HG03558 (cell line): Measurements from ENCODE around the gene OTOS.

Source experiments
- ATAC-seq: cut with Tn5 transposase; IDR thresholded peaks from one replicate; pipeline ENCODE4 v1.9.1; 2021; ENCODE audit warnings: moderate number of reproducible peaks; ENCODE audit not compliant: unreplicated experiment; ENCODE audit errors: extremely low read depth

Gene OTOS

DNA sequence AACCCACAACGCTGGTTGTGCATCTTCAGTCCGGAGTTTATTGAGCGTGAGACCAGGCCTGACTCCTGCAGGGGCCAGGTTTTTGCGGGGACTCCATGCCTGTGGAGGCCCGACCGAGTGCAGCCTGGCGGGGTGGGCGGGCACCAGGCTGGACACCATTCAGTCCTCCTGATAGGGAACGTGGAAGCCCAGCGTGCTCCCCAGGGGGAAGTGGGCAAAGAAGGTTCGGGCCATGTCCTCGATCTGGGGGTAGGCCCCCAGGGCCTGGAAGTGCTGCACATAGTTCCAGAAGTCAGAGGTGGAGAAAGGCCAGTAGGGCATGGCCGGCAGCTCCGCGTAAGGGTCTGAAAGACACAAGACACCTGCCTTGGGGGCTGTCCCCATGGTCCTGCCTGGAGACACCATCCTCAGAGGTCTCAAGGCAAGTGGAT, 1.4 kb downstream of the OTOS start:
- ATAC-seq: no peak

- no peak for ATAC-seq
These were observed 2.0 kb downstream of the OTOS start for GRCh38 chr2:240138254-240138984.

DNA sequence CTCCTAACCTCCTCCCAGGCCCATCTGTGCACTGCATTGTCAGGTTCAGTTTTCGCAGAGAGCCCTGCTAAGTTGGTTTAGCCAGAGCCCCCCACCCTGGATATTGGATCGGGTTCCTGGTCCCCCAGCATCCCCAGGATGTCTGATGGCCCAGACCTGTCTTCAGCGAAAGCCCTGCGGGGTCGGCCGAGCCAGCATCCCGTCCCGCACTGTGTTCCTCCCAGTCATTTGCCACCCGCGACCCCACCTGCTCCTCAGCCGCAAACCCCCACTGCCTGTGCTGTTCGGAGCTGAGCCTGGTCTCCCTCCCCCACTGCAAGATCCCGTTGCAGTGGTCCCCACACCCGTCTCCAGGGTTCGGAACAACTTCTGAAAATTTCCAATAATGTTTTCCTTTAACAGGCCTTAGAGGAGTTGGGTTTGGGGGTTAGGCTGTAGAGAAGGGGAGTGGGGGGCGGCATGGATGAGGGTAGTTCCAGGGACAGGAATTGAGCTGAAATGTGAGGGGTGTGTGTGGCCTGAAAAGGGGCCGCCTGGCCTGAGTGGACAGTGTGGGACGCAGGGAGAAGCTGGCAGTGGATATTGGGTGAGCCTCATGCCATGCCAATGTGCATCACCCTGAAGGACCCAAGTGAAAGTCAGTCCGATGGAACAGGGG, 2.7 kb downstream of the OTOS start:
- no peak for ATAC-seq

- no peak for ATAC-seq
These were observed 3.7 kb downstream of the OTOS start for GRCh38 chr2:240136671-240137292.

GRCh38 chr2:240136013-240136670, 4.3 kb downstream of the OTOS start, which contains the start of gene COPS9:
TSS of gene COPS9 (minus strand) at chr2:240136305. CDS start at chr2:240136284, 21 bp downstream.
- ATAC-seq: peak; percentile 82

- ATAC-seq: no peak
These were observed 4.8 kb downstream of the OTOS start for GRCh38 chr2:240135706-240136012.

- ATAC-seq: no peak
These were observed 5.4 kb downstream of the OTOS start for GRCh38 chr2:240134956-240135520.

DNA sequence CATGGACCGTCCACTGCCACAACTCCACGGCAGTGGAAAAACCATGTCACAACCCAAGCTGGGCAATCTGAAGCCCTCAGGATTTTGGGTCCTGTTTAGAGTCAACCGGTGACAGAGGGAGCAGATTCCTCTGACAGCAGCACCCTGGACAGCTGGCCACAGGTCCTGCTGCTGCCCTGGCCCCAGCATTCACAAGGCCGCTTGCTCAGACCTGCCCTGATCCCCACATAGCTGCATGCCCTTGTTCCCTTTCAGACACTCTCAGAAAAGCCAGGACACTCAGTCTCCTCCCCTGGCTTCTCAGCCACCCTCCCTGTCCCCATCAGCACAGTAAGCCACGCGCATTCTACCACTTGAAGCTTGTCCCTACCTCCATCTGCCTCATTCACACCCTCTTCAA, 6.0 kb downstream of the OTOS start:
- no peak for ATAC-seq

DNA sequence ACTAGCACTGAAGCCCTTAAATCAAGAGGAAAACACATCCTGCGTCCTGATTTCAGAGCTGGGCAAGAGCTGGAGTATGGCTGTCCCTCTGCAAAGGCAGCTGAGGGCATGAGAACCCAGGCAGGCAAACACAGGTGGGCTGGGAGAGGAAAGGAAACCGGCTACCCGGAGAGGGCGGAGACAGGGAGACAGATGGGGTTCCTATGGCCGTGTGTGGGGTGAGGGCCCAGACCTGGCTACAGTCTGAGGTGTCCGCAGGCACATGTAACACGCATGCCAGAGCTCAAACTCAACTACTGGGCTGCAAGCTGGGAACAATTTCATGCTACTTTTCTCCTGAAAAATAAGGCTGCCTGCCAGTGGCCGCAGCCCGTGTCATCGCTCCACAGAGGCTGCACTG, 7.1 kb downstream of the OTOS start:
- no peak for ATAC-seq

DNA sequence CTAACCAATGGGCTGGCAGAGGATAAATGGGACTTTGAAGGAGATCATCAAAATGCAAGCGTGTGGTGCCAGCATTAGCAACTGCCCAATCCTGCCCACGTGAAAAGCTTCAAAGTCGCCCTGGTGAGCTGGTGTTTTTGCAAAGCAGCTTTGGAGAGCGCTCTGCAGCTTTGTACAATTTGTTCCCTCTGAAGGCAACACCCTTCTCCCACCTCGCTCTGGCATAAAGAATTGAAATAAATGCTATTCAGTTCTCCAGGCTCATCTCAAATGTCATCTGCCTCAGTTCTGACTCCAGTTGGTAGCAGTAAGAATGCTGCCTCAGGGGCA, 7.8 kb downstream of the OTOS start:
- ATAC-seq: no peak

DNA sequence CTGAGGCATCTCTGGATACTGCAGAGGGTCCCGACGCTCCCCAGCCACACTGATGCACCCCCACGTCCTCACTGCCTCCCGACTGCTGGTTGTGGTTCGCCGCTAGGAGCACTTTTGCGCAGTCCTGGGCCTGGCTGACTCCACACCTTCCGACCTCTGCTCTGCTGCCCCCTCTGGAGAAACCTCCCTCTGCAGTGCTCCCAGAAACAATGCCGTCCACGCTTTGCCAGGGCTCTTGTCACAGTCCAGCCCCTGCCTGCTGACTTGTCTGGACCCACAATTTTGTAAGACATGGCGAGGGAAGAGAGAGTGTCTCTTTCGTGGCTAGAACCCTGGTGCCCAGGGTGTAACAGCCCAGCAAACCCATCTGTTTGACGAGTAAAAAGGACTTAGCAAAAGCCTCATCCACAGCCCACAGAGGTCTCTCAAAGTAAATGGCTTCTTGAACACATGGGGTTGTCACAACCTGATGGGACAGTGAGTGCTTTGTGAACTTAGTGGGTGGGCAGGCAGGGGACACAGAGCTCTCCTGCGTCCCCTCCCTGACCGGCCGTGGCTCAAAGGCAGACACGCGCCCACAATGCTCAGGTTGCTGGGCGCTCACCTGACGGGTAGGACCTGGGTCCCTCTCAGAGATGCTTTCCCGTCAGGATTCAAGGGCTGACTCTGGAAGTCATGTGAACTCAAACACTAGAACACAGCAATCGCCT, 8.4 kb downstream of the OTOS start:
- ATAC-seq: no peak

DNA sequence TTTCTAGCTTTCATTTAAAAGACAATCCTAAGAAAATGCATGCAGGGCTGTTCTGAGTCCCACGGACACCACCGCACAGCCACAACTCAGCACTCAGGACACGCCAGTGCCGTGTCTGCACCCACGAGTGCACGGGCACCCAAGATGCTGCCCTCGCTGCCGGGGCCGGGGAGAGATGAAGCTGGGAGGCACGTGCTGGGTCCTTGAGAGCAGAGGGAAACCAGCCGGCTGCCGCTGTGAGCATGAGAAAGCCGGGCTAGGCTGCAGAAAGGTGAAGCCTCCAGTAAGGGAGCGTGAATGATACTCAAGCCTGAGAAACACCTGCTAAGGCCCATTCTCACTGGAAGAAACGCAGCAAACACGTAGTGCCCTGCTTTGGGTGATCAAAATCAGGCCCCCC, 9.2 kb downstream of the OTOS start:
- ATAC-seq: no peak

DNA sequence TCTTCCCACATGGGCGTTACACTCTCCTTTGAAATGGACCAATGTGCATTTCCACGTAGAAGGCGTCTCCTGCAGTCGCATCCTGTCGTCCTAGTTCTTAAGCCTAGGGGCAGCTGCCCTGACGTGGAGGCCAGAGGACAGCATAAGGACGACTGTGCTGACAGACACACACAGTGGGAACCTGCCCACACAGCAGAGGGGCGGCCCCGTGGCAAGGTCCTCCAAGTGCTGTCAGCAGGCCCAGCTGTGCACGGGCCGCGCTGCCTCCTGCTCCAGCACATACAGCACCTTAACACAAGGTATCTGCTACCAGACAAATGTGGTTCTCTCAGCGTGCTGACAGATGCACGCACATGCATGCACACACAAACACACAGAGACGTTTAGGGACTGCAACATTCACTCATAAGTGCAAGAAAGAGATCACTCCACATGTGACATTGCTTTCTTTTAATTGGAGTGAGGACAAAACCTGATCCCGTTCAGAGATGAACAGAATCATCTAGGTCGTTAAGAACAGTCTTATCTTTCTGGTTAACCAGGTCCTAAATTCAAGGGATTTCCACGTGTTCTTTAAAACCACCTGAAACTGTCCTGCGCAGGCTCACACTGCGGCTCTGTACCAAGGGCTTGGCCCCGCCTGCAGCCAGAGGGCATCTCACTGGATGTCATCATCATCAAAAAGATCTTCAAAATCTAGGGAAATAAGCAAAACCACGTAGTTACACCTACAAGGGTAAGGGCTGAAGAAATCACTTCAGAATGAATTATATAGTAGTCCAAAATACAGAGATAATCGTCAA, 9.9 kb downstream of the OTOS start:
- no peak for ATAC-seq

GRCh38 chr2:240129731-240130392, 10.6 kb downstream of the OTOS start:
- no peak for ATAC-seq

DNA sequence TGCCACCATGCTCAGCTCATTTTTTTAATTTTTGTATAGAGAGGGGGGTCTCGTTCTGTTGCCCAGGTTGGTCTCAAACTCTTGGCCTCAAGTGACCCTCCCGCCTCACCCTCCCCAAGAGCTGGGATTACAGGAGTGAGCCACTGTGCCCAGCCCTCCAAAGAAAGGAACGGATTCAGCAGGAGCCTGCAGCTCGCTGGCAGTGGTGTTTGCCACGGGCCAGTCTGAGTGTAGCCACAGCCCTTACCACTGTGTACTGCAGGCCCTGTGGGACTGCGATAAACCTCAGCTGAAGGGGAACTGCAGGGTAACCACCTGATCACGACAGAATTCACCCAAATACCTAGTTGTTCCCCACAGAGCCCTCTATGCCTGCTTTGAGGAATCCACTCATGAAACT, 11.1 kb downstream of the OTOS start:
- ATAC-seq: no peak

GRCh38 chr2:240128608-240129145, 11.8 kb downstream of the OTOS start:
- ATAC-seq: no peak

DNA sequence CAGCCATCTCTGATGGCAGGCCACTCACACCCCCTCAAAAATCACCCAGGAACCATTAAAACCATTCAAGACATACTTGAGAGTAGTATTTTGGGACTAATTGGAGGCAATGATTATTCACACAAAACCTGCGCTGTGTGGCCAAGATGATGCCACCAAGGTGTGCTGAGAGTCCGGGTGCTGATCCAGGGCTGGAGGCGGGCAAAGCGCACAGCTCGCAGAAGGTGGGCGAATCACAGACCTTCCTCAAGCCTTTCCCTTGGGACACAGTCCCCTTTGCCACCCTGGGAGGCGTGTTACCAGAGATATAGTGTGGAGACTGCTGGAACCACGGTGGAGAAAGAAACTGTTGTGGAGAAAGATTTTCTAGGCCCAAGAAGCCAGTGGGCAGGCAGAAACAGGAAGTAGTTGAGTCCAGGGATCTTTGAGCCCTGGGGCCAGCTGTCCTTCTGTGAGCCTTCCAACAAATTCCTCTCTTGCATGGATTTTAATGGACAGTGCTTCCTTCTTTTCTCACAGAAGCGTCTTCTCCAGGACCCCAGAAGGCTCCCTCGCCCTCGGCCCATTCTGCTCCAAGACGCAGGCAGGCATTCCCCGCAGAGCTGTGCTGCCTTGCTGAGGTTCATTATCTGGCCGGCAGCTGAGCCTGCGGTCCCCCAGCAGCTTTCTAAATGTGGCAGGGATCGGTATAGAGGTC, 12.4 kb downstream of the OTOS start:
- no peak for ATAC-seq

GRCh38 chr2:240127191-240127750, 13.2 kb downstream of the OTOS start:
- ATAC-seq: no peak
